HL-60/S4 treated with retinoic acid at 250 ng/mL for 4 days and 3 days (cell line): ENCODE results near the gene RALGAPA2.

Source experiments
- in situ Hi-C: fragments of 300-500 bp; cut with MboI; formaldehyde crosslinking; loops from 2 replicates; pipeline ENCODE4 v1.7.0; 2022; ENCODE audit warnings: low sequenced_read_pairs

Gene RALGAPA2

GRCh38 chr20:20480126-20480525, 232.3 kb downstream of the RALGAPA2 start:
- in situ Hi-C loops, result no loop called here

GRCh38 chr20:20477444-20478041, 234.9 kb downstream of the RALGAPA2 start:
- in situ Hi-C loops, result no loop called here

GRCh38 chr20:20476504-20476903, 235.9 kb downstream of the RALGAPA2 start:
- in situ Hi-C loops, result no loop called here

GRCh38 chr20:20473657-20474056, 238.8 kb downstream of the RALGAPA2 start:
- in situ Hi-C loops, result no loop called here

- in situ Hi-C loops, result no loop called here
These were observed 239.7 kb downstream of the RALGAPA2 start for GRCh38 chr20:20472684-20473274.

- in situ Hi-C loops, result no loop called here
These were observed 246.0 kb downstream of the RALGAPA2 start for GRCh38 chr20:20466341-20466879.

GRCh38 chr20:20465252-20465651, 247.2 kb downstream of the RALGAPA2 start:
- in situ Hi-C loops, result no loop called here

GRCh38 chr20:20463933-20464374, 248.5 kb downstream of the RALGAPA2 start:
- in situ Hi-C loops, result no loop called here

GRCh38 chr20:20462185-20462584, 250.3 kb downstream of the RALGAPA2 start:
- in situ Hi-C loops, result no loop called here

- in situ Hi-C loops, result no loop called here
These were observed 250.9 kb downstream of the RALGAPA2 start for GRCh38 chr20:20461551-20461950.

- in situ Hi-C loops, result no loop called here
These were observed 252.7 kb downstream of the RALGAPA2 start for GRCh38 chr20:20459726-20460125.

GRCh38 chr20:20457392-20458126, 254.9 kb downstream of the RALGAPA2 start:
- in situ Hi-C loops, result no loop called here

- in situ Hi-C loops, result no loop called here
These were observed 255.7 kb downstream of the RALGAPA2 start for GRCh38 chr20:20456741-20457140.

- in situ Hi-C loops, result no loop called here
These were observed 256.5 kb downstream of the RALGAPA2 start for GRCh38 chr20:20455926-20456325.

- in situ Hi-C loops, result no loop called here
These were observed 257.4 kb downstream of the RALGAPA2 start for GRCh38 chr20:20454850-20455627.

GRCh38 chr20:20454367-20454766, 258.1 kb downstream of the RALGAPA2 start:
- in situ Hi-C loops, result no loop called here

- in situ Hi-C loops, result no loop called here
These were observed 260.2 kb downstream of the RALGAPA2 start for GRCh38 chr20:20452254-20452676.

GRCh38 chr20:20450521-20450920, 261.9 kb downstream of the RALGAPA2 start:
- in situ Hi-C loops, result no loop called here

- in situ Hi-C loops, result no loop called here
These were observed 263.6 kb downstream of the RALGAPA2 start for GRCh38 chr20:20448881-20449280.

- in situ Hi-C loops, result no loop called here
These were observed 265.2 kb downstream of the RALGAPA2 start for GRCh38 chr20:20447196-20447595.

- in situ Hi-C loops, result no loop called here
These were observed 265.9 kb downstream of the RALGAPA2 start for GRCh38 chr20:20446425-20447015.
